NCI-H2171 (cell line): ENCODE results near the gene TAF5.
"Not testable (repeated sequence)": the region's sequence is repeated elsewhere in the genome, so short reads cannot be mapped to it uniquely, and the experiment has no call there.

ENCODE experiments used
- DNase-seq: peaks from one replicate; lab custom pipeline; 2025; lab: John Stamatoyannopoulos, UW

Gene TAF5

DNA sequence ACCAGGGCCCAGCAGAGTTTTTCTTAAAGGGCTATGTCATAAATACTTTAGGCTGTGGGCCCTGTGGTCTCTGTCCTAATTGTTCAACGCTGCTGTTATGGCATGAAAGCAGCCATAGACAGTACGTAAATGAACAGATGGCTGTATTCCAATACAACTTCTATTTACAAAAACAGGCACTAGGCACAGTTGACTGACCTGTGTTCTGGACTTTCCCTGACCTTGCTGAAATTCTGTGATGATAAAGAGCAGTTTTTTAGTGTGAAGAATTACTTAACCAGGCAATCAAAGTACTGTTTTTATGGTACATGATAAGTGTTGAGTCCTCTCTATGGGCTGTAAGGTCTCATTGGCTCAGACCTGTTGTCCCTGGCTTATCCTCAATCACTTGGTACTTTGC is 45.8 kb downstream of the TAF5 start:
- DNase-seq: no peak

DNA sequence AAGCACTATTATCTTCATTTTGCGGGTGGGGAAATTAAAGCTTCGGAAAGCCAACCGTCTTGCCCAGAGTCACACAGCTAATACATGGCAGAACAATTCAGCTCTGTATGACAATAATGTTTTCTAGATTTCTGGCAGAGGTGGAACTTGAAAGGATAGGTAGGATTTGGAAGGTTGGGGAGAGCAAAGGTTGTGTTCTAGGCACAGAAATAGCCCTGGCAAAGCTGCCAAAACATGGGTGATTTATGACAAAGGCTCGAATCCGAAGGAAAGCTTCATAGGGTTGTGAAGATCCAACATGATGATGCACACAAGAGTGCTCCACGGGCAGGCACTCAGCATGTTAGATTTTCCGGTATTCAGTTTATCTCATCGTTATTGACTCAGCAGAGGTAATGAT is 47.8 kb downstream of the TAF5 start:
- no peak for DNase-seq

DNA sequence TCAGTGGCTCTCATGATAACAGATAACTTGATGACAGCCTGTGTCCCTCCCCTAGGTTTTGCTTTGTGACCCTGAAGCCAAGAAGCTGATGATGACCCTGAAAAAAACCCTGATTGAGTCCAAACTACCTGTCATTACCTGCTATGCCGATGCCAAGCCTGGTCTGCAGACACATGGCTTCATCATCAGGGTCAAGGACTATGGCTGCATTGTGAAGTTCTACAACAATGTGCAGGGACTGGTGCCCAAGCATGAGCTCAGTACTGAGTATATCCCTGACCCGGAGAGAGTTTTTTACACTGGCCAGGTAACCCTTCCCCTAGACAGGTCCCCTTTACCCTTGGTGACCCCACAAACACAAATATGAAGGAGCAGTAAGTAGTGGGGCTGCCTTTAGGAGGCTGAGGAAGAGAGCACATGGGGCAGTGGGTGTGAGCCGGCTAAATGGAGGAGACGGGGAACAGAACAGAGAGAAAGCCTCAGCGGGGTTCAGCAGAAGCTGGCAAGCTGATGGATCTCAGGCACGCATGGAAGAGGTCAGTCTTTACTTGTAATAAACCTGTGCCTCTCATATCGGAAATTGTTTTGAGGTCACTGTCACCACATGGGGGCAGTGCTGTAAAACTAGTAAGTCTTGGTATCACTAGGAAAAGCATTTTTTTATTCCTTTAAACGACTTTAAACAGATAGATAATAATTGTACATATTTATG is 48.8 kb downstream of the TAF5 start:
- peak; percentile 18 for DNase-seq

DNA sequence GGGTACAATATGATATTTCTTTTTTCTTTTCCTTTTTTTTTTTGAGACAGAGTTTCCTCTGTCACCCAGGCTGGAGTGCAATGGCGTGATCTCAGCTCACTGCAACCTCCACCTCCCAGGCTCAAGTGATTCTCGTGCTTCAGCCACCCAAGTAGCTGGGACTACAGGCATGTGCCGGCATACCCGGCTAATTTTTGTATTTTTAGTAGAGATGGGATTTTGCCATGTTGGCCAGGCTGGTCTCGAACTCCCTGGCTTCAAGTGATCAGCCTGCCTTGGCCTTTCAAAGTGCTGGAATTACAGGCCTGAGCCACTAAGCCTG is 49.3 kb downstream of the TAF5 start:
- DNase-seq: not testable (repeated sequence)

DNA sequence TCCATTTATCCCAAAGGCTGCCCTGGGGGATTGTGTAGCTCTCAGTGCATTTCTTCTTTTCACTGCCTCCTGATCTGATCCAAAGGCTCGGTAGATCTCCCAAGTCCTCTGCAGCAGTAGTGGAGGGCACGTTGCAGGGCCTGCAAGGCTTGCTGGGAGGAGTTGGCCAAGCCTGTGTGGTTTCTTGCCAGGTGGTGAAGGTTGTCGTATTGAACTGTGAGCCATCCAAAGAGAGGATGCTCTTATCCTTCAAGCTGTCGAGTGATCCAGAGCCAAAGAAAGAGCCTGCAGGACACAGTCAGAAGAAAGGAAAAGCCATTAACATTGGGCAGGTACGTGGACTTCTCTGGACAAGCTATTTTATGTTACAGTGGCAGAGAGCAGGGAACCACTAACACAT is 49.8 kb downstream of the TAF5 start:
- no peak for DNase-seq

DNA sequence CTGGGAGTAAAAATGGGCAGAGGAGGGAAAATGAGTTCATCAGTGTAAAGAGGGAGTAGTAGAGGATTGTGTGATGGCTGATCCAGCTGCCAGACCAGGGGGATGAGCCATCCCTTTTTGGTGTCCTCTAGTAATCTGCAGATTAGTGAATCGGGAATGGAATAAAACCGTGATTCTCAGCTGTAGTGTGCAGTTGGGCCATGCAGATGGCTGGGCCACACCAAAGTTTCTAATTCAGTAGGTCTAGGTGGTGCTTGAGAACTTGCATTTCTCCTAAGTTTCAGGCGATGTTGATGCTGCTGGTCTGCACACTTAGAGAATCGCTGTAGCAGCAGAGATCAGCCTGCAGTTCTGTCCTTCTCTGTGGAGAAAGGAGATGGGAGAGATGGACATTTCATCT is 51.3 kb downstream of the TAF5 start:
- no peak for DNase-seq

DNA sequence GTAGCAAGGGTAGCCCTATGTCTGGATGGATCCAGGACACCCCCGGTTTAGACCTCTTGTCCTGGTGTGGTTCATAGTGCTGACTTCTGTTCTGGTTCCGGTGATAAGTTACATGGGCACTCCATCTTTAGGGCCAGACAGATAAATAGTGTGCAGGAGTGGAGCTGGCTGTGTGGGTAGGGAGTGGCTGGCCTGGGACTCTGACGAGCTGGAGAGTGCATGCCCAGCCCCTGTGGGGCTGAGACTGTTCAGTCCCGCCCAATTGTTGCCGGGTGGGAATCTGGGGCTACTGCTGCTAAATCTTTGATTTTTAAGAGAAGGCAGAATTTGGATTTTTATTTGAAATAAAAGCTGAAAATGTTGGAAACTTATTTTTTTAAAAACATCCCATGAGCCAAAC is 56.0 kb downstream of the TAF5 start:
- no peak for DNase-seq

DNA sequence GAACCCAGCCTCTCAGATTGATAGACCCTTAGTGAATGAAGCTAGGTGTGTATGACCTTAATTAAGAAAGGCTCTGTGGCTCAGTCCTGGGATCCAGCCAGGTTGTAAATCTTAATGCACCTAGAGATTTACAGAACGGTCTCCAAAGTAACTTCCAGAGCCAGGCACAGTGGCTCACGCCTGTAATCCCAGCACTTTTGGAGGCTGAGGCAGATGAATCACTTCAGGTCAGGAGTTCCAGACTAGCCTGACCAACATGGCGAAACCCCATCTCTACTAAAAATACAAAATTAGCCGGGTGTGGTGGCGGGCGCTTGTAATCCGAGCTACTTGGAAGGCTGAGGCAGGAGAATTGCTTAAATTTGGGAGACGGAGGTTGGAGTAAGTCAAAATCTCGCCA is 60.1 kb downstream of the TAF5 start:
- no peak for DNase-seq

DNA sequence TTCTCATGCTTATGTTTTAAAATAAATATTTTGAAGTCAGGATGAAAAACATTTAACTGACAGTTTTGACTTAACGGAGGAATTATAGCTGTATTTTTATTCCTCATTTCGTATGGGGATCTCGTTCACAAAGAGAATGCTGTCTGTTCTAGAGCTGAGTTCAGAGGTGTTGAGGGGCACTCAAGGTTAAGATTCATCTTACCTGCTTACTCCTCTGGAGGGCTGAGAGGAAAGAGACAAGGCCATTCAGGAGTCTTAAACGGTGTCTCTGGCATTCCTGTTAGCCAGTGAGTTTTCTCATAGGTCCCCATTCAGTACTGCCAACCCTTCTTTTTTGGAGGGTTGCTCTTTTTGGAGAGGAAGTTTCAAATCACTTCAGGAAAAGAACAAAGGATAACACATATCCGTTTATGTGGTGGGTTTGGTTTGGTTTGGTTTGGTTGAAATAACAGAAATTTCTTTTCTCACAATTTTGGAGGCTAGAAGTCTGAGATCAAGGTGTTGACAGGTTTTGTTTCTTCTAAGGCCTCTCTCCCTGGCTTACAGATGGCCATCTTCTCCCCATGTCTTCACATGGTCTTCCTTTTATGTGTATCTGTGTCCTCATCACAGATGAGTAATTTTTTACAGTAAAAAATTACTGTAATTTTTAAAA is 61.3 kb downstream of the TAF5 start:
- no peak for DNase-seq

DNA sequence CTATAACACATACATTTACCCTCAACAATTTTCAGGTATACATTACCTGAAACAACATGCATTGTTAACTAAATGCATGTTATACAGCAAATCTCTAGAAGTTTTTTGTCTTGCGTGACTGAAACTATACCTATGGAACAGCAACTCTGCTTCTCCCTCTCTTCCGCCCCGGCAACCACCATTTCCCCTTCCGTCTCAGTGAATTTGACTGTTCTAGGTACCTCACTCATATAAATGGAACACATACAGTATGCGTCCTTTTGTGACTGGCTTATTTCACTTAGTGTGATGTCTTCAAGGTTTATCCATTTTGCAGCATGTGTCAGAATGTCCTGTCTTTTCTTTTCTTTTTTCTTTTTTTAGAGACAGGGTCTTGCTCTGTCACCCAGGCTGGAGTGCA is 61.9 kb downstream of the TAF5 start:
- DNase-seq: no peak

DNA sequence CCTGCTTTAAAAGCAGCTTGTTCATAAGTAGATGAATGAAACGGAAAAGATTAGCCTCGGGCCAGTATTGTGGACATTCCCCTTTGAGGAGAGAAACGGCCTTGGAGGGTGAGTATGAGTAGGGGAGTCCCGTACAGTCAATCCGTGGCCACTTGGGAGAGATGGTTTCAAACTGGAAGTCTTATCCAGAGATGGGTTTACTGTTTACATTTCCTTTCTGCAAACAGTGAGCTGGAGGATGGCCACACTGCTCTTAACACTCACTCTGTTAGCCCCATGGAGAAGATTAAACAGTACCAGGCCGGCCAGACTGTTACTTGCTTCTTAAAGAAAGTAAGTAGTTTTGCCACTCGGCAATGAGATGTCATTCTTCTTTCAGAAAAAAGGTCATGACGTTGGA is 64.1 kb downstream of the TAF5 start:
- DNase-seq: no peak

DNA sequence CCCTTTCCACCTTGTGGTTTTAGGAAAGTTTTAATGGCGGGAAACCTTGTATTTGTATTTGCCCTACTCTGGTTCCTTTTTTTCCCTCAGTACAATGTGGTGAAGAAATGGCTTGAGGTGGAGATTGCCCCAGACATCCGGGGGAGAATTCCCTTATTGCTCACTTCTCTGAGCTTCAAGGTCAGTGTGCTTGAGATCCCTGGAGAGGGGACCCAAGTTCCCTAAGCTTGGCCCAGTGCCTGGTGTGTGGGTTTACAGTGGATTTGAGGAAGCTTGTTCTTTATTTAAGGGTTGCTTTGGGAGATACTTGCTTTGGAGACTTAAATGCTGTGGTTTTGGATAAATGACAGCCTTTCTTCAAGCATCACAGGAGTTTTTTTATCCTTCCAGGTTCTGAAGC is 66.1 kb downstream of the TAF5 start:
- DNase-seq: no peak
